HG03432 (cell line): ENCODE data around the gene PTPRJ.

Source experiments
- ATAC-seq: cut with Tn5 transposase; IDR thresholded peaks from one replicate; pipeline ENCODE4 v1.9.1; 2021; ENCODE audit warnings: mild to moderate bottlenecking, moderate library complexity; ENCODE audit not compliant: unreplicated experiment

PTPRJ gene

GRCh38 chr11:48034926-48035871 lies 54.8 kb downstream of the PTPRJ start:
- no peak for ATAC-seq

DNA sequence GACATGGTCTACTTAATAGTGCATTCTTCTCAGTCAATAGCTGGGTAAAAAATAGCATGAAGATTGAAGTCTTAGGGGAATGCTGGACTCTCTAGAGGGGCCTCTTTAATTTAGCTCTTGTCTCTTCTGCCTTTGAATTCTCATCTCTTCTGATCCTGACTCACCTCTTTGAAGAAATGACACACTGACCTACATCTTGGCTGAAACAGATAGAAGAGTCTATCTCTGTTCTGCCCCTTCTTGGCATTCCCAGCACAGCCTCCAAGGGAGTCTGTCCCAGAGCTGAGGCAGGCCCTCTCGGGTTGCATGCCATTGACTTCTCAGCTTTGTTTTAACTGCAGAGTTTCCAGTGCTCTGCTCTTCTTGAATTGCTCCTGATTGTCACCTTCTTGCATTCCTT lies 55.7 kb downstream of the PTPRJ start:
- ATAC-seq = no peak

DNA sequence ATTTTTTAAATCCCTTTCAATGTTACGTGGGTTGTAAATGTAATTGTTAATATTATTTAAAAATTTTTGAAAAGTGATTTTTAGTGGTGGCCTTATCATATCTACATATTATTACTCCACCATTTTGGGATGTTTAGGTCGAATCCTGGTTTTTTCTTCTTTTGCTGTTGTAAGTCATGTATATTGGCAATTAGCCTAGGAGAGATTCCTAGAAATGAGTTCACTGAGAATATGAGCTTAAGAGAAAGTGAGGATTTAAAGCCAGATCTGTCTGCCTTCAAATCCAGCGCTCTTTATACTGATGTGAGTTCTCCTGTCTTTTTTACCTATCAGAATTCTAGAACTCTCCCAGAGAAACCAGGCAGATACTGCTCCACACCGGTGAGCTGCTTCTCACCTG lies 56.1 kb downstream of the PTPRJ start:
- no peak for ATAC-seq

DNA sequence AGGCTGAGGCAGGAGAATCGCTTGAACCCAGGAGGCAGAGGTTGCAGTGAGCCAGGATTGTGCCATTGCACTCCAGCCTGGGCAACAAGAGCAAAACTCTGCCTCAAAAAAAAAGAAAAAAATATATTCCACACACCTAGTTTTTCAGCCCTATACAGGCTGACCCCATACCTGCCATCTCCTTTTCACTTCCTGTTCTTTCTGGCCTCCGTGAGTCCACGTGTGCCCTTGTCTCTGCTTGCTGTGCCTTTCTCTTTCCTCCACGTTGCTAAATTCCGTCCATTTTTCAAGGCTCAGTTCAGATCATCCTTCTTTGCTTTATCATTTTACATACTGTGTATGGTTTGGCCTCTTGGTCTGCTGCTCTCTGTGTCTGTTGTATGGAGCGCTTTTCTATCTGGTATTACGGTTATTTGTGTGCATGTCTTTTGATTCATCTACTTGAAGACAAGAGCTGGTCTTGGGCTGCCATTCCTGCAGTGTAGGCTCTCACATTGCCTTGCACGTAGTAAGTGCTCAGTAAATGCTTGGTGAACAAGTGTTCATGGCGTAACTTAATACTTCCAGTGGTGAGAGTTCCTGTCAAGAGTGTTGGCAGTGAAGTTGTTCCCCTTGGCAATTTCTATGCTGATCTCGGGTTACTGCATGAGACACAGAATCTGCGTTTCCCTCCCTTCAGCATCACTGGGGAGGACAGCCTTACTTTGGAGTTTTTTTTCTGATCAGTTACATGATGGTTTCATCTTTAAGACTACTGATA lies 57.5 kb downstream of the PTPRJ start:
- no peak for ATAC-seq

GRCh38 chr11:48040830-48041444 lies 60.6 kb downstream of the PTPRJ start:
- no peak for ATAC-seq

DNA sequence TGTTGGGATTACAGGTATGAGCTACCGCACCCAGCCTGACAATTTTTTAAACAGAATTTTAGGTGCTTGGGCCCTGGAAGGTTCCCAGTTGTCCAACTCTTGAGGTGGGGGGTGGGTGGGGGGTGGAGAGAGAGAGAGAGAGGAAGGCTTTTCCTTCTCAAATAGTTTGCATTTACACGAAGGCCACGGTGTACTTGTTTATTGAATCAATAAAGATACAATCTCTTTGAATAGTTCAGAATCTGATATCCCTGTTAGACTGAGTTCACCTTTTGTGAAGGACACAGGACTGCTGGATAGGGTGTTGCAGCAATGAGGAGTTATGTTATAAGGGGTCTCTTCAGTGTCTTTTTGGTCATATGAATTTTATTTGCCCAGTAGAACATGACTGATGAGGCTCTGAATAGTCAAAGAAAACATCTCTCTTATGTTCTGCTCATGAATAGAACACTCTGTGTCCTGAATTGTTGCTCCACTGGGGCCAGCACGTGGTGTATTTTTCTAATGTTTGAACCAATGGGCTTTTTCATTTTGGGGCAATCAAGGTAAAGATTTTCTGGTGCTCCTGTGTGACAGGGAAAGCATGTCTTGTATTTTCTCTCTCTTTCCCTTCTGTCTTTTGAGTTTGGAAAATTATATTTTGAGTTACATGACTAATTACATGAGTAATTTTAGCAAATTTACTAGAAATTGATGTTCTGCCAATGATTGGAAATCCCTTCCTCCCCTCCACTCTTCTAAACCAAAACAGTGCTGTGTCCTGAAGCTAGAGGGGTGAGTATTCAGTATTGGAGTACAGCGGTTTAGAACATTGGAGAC lies 61.7 kb downstream of the PTPRJ start:
- no peak for ATAC-seq

DNA sequence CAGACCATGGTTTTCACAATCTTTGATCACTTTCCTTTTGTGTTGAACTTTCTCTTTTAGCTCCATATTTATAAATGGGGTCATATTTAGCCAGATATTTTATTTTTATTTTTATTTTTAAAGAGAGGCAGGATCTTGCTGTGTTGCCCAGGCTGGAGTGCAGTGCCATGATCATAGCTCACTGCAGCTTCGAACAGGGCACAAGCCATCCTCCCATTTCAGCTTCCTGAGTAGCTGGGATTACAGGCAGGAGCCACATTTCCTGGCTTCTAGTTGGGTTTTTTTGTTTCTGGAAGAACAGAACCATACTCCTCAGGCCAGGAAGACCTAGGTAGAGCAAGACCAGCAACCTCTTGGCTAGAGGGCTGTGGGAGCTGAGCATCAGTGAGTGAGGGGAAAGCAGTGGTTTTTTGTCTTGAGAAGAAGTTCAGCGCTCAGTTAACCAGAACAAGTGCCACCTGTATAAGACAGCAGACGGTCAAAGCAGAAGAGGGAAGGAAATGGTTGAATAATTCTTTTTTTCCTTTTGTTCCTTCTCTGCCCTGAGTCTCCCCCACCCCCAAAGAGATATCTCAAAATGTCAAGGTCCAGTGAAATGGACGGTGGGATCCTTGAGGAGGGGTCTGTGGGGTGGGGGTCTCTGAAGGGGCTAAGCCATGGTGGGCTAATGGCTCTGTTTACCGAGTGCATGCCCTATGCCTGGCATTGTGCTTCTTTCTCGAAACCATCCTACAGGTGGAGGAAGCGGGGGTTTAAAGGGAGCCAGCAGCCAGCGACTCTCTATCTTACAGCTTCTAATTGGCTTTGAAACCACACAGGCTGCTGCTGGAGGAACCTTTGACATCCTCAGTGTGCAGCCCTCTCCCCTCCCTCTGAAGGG lies 63.0 kb downstream of the PTPRJ start:
- ATAC-seq = peak; percentile 70

GRCh38 chr11:48043991-48044512 lies 63.7 kb downstream of the PTPRJ start:
- no peak for ATAC-seq

DNA sequence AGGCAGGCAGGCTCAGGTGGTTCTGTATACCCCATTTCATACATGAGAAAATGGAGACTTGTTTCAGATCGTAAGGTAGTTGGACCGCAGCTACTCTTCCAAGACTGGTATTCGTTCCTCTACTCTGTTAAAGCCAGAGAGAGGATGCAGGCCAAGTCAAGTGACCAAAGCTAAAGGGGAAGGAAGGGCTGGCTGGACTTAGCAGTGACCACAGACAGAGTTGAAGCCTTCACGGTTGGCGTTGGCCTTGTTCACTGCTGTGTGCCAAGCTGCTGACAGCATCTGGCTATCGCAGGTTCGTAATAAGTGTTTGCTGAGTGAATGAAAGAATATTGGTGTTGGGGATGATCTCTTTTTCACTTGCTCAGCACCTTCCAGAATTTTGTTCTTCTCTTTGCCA lies 64.2 kb downstream of the PTPRJ start:
- no peak for ATAC-seq

DNA sequence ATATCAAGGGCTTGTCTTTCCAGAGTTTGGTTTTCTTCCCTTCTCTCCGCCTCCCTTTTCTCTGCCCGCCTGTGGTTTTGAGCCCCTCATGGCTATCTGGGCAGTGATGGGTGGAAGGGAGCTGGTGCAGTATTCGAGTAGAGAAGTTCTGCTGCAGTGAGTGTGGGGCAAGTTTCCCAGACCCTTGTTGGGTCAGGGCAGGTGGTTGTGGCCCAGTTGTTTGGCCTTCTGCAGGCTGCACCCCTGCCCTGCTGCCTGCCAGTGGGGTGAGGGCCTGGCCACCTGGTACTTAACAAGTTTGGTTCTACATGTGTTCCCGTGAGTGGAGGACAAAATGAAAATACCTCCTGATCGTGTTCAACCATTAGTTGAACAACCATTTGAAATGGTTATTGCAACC lies 65.2 kb downstream of the PTPRJ start:
- no peak for ATAC-seq

DNA sequence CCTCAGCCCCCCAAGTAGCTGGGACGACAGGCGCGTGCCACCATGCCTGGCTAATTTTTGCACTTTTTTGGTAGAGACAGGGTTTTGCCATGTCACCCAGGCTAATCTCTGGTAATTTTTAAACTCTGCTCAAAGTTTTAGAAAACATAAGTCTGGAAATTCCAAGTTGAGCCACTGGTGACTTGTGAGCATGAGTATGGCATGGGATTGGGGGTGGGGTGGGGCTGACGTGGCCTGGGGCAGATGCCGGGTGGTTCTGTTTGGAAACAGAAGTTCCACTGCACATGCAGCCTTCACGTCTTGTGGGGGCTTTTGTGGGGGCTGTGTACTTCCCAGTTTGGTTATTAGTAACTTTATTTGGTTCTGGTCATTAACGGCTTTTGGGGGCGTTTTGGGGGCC lies 67.3 kb downstream of the PTPRJ start:
- ATAC-seq = no peak

DNA sequence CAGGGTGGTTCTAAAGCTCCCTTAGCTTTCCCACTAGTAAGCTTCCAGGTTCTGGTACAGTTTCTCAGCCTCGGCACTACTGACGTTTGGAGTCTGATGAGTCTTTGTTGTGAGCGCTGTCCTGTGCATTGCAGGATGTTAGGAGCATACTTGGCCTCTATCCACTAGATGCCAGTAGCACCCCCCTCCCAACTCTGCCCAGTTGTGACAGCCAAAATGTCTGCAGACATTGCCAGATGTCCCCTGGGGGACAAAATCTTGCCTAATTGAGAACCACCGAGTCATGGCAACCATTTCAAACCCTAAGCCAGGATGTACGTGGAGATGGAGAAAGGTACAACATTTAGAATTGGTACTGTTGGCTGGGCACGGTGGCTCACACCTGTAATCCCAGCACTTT lies 68.7 kb downstream of the PTPRJ start:
- no peak for ATAC-seq

- ATAC-seq = no peak
Measured at GRCh38 chr11:48050304-48050703, 69.9 kb downstream of the PTPRJ start.

- no peak for ATAC-seq
Measured at GRCh38 chr11:48051217-48051830, 71.0 kb downstream of the PTPRJ start.

- ATAC-seq = no peak
Measured at GRCh38 chr11:48052183-48053044, 72.1 kb downstream of the PTPRJ start.

- ATAC-seq = no peak
Measured at GRCh38 chr11:48054994-48055291, 74.6 kb downstream of the PTPRJ start.

DNA sequence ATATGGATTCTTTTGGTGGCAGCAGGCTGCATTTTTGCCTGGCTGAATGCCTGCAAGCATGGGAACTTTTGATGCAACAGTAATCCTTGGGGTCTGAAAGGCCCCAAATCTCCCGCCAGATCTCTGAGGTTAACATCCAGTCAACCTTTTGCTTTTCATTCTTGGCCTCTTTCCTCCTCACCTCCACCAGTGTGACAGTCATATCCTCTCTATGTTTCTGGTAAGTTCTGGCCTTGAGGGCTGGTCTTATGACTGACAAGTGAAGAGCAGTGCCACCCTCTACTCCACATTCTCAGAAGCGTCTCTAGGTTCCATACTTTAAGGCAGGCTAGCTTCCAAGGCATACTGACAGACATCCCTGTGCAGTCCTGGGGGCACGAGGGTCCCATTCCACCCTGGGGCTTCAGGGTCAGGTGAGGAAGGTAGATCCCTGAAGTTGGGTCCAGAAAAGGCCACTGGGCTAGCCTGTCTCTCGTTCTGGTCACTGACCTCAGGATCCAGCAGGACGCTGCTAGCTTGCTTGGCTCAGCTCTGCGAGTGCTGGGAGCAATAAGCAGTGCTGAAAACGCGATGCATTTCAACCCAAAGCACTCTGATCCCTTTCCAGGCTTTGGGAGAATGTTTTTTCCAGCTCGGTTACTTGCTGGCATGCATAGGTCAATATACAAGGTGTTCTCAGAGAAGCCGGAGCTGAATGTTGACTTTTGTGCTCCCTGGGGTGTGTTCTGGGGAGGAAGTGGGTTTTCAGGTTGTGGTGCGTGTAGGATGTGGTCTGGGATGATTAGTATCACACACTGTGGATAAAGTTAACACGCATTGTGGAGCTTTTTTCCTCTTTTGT lies 75.2 kb downstream of the PTPRJ start:
- peak; percentile 68 for ATAC-seq
